RKO (cell line): Measurements from ENCODE around the gene SLN.

Experiments
- DNase-seq: peaks from one replicate; pipeline ENCODE4 v3.0.0-alpha.2; 2016; ENCODE audit warnings: low spot score

The SLN gene

GRCh38 chr11:107719557-107720302, 7.9 kb upstream of the SLN start:
- no peak for DNase-seq

- DNase-seq = no peak
These were observed 7.2 kb upstream of the SLN start for GRCh38 chr11:107719073-107719472.

- DNase-seq = no peak
These were observed 5.2 kb upstream of the SLN start for GRCh38 chr11:107716884-107717532.

- DNase-seq = no peak
These were observed 1.2 kb upstream of the SLN start for GRCh38 chr11:107713009-107713408.

- no peak for DNase-seq
These were observed 1.6 kb downstream of the SLN start for GRCh38 chr11:107710301-107710700.

GRCh38 chr11:107708792-107709191, 3.1 kb downstream of the SLN start:
- no peak for DNase-seq

GRCh38 chr11:107707807-107708206, 4.0 kb downstream of the SLN start:
- no peak for DNase-seq

GRCh38 chr11:107707215-107707671, 4.6 kb downstream of the SLN start:
- DNase-seq = no peak

GRCh38 chr11:107706531-107706930, 5.3 kb downstream of the SLN start:
- no peak for DNase-seq

GRCh38 chr11:107705027-107705426, 6.8 kb downstream of the SLN start:
- DNase-seq = peak; percentile 88

GRCh38 chr11:107704451-107704850, 7.4 kb downstream of the SLN start:
- peak; percentile 46 for DNase-seq

- DNase-seq = no peak
These were observed 9.1 kb downstream of the SLN start for GRCh38 chr11:107702723-107703122.

GRCh38 chr11:107702109-107702660, 9.7 kb downstream of the SLN start:
- DNase-seq = no peak

- DNase-seq = no peak
These were observed 12.2 kb downstream of the SLN start for GRCh38 chr11:107699371-107700285.

- no peak for DNase-seq
These were observed 14.6 kb downstream of the SLN start for GRCh38 chr11:107697291-107697690.

GRCh38 chr11:107696140-107696539, 15.7 kb downstream of the SLN start:
- peak; percentile 88 for DNase-seq

- no peak for DNase-seq
These were observed 16.4 kb downstream of the SLN start for GRCh38 chr11:107695446-107695845.

GRCh38 chr11:107691000-107691750, 20.7 kb downstream of the SLN start:
- no peak for DNase-seq

GRCh38 chr11:107689317-107690202, 22.3 kb downstream of the SLN start:
- peak; percentile 72 for DNase-seq

GRCh38 chr11:107688322-107688918, 23.4 kb downstream of the SLN start:
- no peak for DNase-seq
